ENCODE measurements around the gene RNF227. TPM values are rescaled to one million over a fixed set of nuclear protein-coding genes. Genes with fewer than 3 reads are reported as not detected.

RNF227 gene
- total and polyA plus RNA-seq, 2 of the 13 experiments (the other 11 are each of a cell fraction or from before 2014, with no cell fraction given): 0.20 to 0.79 TPM

DNA sequence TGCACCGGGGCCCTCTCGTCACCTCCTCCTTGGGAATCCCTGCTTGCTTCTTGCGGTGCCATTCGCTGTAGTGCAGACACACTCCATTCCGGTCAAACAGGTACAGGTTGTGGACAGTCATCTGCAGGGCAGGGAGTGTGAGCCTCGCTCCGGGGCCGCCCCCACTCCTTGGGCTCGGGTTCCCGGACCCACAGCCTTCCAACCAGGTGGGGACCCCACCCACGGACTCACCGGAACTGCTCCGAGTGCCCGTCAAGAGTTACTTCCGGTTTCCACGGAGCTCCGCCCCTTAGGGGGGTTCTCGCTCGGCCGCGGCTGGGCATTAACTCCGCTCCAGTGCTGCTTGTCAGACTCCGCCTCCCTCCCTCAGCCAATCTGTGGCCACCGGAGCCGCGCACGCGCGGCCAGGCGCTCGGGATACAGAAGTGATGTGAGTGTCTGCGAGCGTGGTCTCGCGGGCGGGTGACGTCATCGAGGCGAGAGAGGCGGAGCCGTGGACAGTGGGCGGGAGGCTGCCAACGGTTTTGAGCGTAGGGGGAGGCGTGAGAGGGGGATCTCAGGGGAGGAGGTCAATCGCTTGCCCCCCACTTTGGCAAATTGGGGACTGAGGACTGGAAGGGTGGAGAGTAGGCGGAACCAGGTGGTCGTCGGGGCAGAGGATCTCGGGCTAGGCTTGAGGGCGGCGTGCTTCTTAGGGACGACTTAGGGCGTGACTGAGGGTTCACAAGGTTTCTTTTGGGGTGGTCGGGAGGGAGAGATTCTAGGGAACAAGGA lies 15.8 kb upstream of the RNF227 start, which contains the start of the genes CNTROB and TRAPPC1 (continued):
- TF ChIP-seq, protein P1, sequence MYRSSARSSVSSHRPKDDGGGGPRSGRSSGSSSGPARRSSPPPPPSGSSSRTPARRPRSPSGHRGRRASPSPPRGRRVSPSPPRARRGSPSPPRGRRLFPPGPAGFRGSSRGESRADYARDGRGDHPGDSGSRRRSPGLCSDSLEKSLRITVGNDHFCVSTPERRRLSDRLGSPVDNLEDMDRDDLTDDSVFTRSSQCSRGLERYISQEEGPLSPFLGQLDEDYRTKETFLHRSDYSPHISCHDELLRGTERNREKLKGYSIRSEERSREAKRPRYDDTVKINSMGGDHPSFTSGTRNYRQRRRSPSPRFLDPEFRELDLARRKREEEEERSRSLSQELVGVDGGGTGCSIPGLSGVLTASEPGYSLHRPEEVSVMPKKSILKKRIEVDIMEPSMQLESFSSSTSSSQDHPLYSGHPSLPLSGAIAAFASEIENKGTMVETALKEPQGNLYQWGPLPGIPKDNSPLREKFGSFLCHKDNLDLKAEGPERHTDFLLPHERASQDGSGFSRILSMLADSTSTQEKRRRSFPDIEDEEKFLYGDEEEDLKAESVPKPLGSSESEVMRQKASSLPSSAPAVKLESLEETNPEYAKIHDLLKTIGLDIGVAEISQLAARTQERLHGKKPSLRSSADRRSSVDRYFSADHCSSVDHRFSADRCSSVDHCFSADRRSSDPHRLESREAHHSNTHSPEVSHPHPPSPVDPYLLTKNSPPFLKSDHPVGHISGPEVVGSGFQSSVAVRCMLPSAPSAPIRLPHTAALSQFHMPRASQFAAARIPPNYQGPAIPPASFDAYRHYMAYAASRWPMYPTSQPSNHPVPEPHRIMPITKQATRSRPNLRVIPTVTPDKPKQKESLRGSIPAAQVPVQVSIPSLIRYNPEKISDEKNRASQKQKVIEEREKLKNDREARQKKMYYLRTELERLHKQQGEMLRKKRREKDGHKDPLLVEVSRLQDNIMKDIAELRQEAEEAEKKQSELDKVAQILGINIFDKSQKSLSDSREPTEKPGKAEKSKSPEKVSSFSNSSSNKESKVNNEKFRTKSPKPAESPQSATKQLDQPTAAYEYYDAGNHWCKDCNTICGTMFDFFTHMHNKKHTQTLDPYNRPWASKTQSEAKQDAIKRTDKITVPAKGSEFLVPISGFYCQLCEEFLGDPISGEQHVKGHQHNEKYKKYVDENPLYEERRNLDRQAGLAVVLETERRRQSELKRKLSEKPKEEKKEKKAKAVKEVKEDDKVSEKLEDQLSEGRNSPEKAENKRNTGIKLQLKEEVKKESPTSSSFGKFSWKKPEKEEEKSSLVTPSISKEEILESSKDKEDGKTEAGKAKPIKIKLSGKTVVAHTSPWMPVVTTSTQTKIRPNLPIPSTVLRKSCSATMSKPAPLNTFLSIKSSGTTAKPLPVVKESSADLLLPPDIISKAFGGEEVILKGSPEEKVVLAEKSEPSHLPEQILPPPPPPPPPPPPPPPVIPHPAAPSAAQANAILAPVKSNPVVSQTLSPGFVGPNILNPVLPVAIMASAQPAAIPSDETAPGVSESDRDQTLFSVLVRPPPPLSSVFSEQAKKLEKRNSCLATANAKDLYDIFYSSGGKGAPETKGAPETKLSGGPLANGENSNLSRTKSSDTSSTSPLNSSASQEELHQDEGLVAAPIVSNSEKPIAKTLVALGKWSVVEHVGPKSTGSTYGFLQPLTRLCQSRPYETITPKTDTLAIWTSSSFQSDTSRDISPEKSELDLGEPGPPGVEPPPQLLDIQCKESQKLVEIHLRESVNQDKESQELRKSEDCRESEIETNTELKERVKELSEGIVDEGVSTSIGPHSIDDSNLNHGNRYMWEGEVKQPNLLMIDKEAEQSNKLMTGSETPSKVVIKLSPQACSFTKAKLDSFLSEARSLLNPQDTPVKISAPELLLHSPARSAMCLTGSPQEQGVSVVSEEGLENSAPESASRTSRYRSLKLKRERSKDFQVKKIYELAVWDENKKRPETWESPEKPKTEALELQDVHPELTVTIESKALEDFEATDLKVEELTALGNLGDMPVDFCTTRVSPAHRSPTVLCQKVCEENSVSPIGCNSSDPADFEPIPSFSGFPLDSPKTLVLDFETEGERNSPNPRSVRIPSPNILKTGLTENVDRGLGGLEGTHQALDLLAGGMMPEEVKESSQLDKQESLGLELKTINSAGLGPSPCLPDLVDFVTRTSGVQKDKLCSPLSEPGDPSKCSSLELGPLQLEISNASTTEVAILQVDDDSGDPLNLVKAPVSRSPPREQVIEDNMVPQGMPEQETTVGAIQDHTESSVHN (CRISPR knock-in tag; IDR thresholded peaks at IDR 0.05): no peak
- peak; percentile 53 for TF ChIP-seq ZKSCAN1 (IDR thresholded peaks at IDR 0.05; ENCODE audit: low read length)
- TF ChIP-seq, protein P2, sequence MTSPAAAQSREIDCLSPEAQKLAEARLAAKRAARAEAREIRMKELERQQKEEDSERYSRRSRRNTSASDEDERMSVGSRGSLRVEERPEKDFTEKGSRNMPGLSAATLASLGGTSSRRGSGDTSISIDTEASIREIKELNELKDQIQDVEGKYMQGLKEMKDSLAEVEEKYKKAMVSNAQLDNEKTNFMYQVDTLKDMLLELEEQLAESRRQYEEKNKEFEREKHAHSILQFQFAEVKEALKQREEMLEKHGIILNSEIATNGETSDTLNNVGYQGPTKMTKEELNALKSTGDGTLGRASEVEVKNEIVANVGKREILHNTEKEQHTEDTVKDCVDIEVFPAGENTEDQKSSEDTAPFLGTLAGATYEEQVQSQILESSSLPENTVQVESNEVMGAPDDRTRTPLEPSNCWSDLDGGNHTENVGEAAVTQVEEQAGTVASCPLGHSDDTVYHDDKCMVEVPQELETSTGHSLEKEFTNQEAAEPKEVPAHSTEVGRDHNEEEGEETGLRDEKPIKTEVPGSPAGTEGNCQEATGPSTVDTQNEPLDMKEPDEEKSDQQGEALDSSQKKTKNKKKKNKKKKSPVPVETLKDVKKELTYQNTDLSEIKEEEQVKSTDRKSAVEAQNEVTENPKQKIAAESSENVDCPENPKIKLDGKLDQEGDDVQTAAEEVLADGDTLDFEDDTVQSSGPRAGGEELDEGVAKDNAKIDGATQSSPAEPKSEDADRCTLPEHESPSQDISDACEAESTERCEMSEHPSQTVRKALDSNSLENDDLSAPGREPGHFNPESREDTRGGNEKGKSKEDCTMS (CRISPR knock-in tag; conservative IDR thresholded peaks at IDR 0.05): no peak
- peak; percentile 11; the same call in 1 of the 2 replicates for TF ChIP-seq KAT7 (CRISPR knock-in tag; IDR thresholded peaks at IDR 0.05; ENCODE audit: borderline replicate concordance)
- TF ChIP-seq ZNF12 (CRISPR knock-in tag; IDR thresholded peaks at IDR 0.05): no peak
- TF ChIP-seq, protein P3, sequence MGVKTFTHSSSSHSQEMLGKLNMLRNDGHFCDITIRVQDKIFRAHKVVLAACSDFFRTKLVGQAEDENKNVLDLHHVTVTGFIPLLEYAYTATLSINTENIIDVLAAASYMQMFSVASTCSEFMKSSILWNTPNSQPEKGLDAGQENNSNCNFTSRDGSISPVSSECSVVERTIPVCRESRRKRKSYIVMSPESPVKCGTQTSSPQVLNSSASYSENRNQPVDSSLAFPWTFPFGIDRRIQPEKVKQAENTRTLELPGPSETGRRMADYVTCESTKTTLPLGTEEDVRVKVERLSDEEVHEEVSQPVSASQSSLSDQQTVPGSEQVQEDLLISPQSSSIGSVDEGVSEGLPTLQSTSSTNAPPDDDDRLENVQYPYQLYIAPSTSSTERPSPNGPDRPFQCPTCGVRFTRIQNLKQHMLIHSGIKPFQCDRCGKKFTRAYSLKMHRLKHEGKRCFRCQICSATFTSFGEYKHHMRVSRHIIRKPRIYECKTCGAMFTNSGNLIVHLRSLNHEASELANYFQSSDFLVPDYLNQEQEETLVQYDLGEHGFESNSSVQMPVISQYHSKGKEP (CRISPR knock-in tag; IDR thresholded peaks at IDR 0.05): no peak
- TF ChIP-seq NCOA2 (CRISPR knock-in tag; IDR thresholded peaks at IDR 0.05): no peak
- TF ChIP-seq, protein P4, sequence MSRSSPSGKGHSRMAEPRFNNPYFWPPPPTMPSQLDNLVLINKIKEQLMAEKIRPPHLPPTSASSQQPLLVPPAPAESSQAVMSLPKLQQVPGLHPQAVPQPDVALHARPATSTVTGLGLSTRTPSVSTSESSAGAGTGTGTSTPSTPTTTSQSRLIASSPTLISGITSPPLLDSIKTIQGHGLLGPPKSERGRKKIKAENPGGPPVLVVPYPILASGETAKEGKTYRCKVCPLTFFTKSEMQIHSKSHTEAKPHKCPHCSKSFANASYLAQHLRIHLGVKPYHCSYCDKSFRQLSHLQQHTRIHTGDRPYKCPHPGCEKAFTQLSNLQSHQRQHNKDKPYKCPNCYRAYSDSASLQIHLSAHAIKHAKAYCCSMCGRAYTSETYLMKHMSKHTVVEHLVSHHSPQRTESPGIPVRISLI (CRISPR knock-in tag; IDR thresholded peaks at IDR 0.05; ENCODE audit: borderline replicate concordance): no peak
- no peak for TF ChIP-seq NFATC3 (CRISPR knock-in tag; IDR thresholded peaks at IDR 0.05)
- TF ChIP-seq HDAC1 (CRISPR knock-in tag; IDR thresholded peaks at IDR 0.05): peak; percentile 79
- TF ChIP-seq, protein P5, sequence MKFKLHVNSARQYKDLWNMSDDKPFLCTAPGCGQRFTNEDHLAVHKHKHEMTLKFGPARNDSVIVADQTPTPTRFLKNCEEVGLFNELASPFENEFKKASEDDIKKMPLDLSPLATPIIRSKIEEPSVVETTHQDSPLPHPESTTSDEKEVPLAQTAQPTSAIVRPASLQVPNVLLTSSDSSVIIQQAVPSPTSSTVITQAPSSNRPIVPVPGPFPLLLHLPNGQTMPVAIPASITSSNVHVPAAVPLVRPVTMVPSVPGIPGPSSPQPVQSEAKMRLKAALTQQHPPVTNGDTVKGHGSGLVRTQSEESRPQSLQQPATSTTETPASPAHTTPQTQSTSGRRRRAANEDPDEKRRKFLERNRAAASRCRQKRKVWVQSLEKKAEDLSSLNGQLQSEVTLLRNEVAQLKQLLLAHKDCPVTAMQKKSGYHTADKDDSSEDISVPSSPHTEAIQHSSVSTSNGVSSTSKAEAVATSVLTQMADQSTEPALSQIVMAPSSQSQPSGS (CRISPR knock-in tag; IDR thresholded peaks at IDR 0.05): peak; percentile 90; the same call in 1 of the 2 replicates
